Common myeloid progenitor, CD34-positive (primary cell): ENCODE data around the gene PNLIPRP1.

Experiments used
- CTCF ChIA-PET: fragments of 350-600 bp; sonication (Branson Sonifier 250); formaldehyde crosslinking; loops from one replicate; lab custom pipeline; 2021; ENCODE audit warnings: antibody characterized with exemption; lab: Charles Lee
- POLR2A ChIA-PET: fragments of 350-600 bp; sonication (Branson Sonifier 250); formaldehyde crosslinking; loops from one replicate; lab custom pipeline; 2021; ENCODE audit warnings: antibody characterized with exemption; lab: Charles Lee
- DNase-seq, 3 donors: peaks; one replicate each; pipeline versions ENCODE4 v3.0.0 to v3.0.0-alpha.2; 2013
- H3K27ac ChIP-seq, 2 experiments: 1 replicate in 1 of 2; 2 replicates in 1 of 2; pipeline ENCODE4 v1.7.0; 2013; ENCODE audit warnings: inconsistent platforms in 2 of 2, low read length in 2 of 2, mild to moderate bottlenecking in 2 of 2, low read depth in 1 of 2, moderate library complexity in 1 of 2; ENCODE audit not compliant: severe bottlenecking in 2 of 2, insufficient read depth in 1 of 2, poor library complexity in 1 of 2
- H3K27me3 ChIP-seq, 5 experiments: replicated peaks in 2 of 5; 1 replicate in 3 of 5; 2 replicates in 2 of 5; pipeline versions ENCODE4 v1.6.1 to v1.7.0; 2013; ENCODE audit warnings: low read length in 4 of 5, mild to moderate bottlenecking in 2 of 5, moderate library complexity in 2 of 5, inconsistent platforms in 1 of 5; ENCODE audit not compliant: insufficient read depth in 5 of 5, control insufficient read depth in 4 of 5
- H3K36me3 ChIP-seq, 4 experiments: 1 replicate in 2 of 4; 2 replicates in 2 of 4; pipeline versions ENCODE4 v1.6.1 to v1.7.0; 2013; ENCODE audit warnings: low read length in 3 of 4, control low read depth in 1 of 4, mild to moderate bottlenecking in 1 of 4; ENCODE audit not compliant: control insufficient read depth in 4 of 4, insufficient read depth in 4 of 4
- H3K4me1 ChIP-seq, 4 experiments: 1 replicate in 3 of 4; 2 replicates in 1 of 4; pipeline versions ENCODE4 v1.6.1 to v1.7.1; 2013; ENCODE audit warnings: low read length in 3 of 4, mild to moderate bottlenecking in 3 of 4, control low read depth in 1 of 4, inconsistent platforms in 1 of 4, moderate library complexity in 1 of 4; ENCODE audit not compliant: control insufficient read depth in 4 of 4, insufficient read depth in 4 of 4; ENCODE audit errors: control extremely low read depth in 1 of 4
- H3K4me3 ChIP-seq, 7 experiments: 1 replicate in 4 of 7; 2 replicates in 3 of 7; pipeline versions ENCODE4 v1.5.1 to v1.7.0; 2013; ENCODE audit warnings: mild to moderate bottlenecking in 7 of 7, low read length in 6 of 7, moderate library complexity in 6 of 7, inconsistent platforms in 2 of 7, low read depth in 2 of 7, control low read depth in 1 of 7; ENCODE audit not compliant: insufficient read depth in 4 of 7, control insufficient read depth in 1 of 7; ENCODE audit errors: extremely low read depth in 1 of 7
- H3K9me3 ChIP-seq, 5 experiments: 1 replicate in 4 of 5; 2 replicates in 1 of 5; pipeline versions ENCODE4 v1.6.1 to v1.7.1; 2013; ENCODE audit warnings: low read length in 4 of 5, mild to moderate bottlenecking in 2 of 5, inconsistent platforms in 1 of 5, low read depth in 1 of 5, moderate library complexity in 1 of 5; ENCODE audit not compliant: control insufficient read depth in 4 of 5, insufficient read depth in 2 of 5; ENCODE audit errors: control extremely low read depth in 1 of 5
- WGBS: methylation state at CpG from one replicate; pipeline ENCODE4 v1.1.5; 2013; ENCODE audit not compliant: insufficient coverage; 5-methylcytosine and 5-hydroxymethylcytosine counted together

Gene PNLIPRP1

DNA sequence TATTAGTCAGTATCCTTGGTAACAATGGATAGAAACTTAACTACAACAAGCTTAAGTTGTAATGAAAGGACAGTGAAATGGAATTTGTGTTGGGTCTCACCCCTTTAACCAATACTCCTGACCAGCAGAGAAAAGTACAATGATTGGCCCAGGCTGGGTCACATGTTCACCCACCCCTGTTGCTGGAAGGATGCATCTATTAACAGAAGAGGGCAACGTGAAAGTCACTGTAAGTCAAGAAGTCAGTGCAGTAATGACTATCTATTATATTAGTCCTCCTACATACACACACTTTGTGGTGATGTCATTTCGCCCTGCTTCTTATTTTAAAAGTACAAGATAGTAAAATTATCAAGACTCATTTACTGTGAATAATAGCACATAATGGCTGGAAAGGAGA, 46.2 kb downstream of the PNLIPRP1 start:
- no peak overlapping the region for H3K27ac ChIP-seq
- POLR2A ChIA-PET, result no interaction called here
- DNase-seq, result no peak

DNA sequence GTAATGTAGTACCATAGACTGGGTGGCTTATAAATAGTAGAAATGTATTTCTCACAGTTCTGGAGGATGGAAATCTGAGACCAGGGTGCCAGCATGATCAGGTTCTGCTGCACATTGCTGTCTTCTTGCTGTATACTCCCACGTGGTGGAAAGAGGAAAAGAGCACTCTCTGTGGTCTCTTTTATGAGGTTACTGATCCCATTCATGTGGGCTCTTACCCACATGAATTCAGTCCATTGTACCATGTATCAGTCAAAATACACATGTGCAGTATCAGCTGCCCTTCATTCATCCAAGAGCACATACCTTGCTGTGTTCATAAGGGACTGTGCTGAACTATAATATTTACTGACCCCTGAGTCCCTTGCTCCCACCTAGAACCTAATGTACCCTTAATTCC, 47.1 kb downstream of the PNLIPRP1 start:
- Histone ChIP-seq H3K4me1 (no peaks in the 10 kb centered on the region), H3K36me3 (no peaks in the 10 kb centered on the region), H3K9me3 (peaks cover 0 to 4% (median 0%) of the 10 kb centered on the region in 5 experiments), H3K27me3 (peaks cover 0 to 15% (median 1%) of the 10 kb centered on the region in 5 experiments), H3K27ac (no peak overlapping the region), H3K4me3 (no peak overlapping the region)
- ChIA-PET POLR2A (no interaction called here), CTCF (no interaction called here)
- no peak for DNase-seq
- WGBS, result 0% methylated on average over 1 of the region's 1 CpG

More for the DNA sequence above, 46.2 kb downstream of the PNLIPRP1 start:
- WGBS, result no CpG with 5 or more reads among the region's 2 CpGs
- Histone ChIP-seq H3K36me3 (no peaks in the 10 kb centered on the region), H3K9me3 (peaks cover 0 to 4% (median 0%) of the 10 kb centered on the region in 5 experiments), H3K27me3 (peaks cover 0 to 15% (median 1%) of the 10 kb centered on the region in 5 experiments), H3K4me3 (no peak overlapping the region), H3K4me1 (no peaks in the 10 kb centered on the region)
- CTCF ChIA-PET, result no interaction called here

DNA sequence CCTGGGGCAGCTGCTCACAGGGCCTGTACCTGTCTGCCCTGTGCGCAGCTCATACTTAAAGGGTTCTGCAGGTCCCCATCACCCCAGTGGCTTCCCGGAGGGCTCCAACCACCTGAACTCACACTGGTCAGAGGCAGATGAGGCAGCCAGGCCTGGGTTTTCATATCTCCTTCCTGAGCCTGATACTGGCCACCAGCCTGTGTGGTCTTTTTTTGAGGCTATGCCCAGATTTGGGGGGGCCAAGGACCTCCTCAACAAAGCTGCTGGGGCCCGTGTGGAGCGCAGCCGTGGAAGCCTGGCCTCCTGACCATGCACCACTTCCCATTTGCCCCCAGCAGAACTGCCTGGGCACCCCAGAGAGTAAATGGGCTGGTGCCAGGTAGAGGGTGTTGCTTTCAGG, 55.7 kb downstream of the PNLIPRP1 start:
- H3K4me1 ChIP-seq, result no peaks in the 10 kb centered on the region
- no peak overlapping the region for H3K27ac ChIP-seq
- H3K4me3 ChIP-seq, result no peak overlapping the region
- DNase-seq, result no peak
- H3K27me3 ChIP-seq, result peaks cover 0 to 3% (median 0%) of the 10 kb centered on the region in 5 experiments
- ChIA-PET CTCF (no interaction called here), POLR2A (no interaction called here)
- 100% methylated on average over 2 of the region's 5 CpGs for WGBS
- peaks cover 0 to 5% (median 0%) of the 10 kb centered on the region in 5 experiments for H3K9me3 ChIP-seq
- H3K36me3 ChIP-seq, result no peaks in the 10 kb centered on the region

DNA sequence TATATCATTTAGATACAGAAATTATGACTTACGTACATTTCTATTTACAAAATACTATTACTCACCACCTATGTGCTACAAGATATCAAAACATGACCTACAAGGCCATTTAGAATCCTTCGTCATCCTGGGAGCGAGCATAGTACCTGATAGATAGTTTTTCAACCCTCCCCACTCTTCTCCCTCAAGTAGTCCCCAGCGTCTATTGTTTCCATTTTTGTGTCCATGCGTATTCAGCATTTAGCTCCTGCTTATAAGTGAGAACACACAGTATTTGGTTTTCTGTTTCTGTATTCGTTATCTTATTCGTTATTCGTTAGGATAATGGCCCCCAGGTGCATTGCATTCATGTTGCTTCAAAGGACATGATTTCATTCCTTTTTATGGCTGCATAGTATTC, 58.1 kb downstream of the PNLIPRP1 start:
- Histone ChIP-seq H3K9me3 (peaks cover 0 to 5% (median 0%) of the 10 kb centered on the region in 5 experiments), H3K27me3 (peaks cover 0 to 3% (median 0%) of the 10 kb centered on the region in 5 experiments), H3K36me3 (no peaks in the 10 kb centered on the region), H3K4me1 (no peaks in the 10 kb centered on the region), H3K27ac (no peak overlapping the region), H3K4me3 (no peak overlapping the region)
- WGBS, result 81% methylated on average over 4 of the region's 8 CpGs
- ChIA-PET CTCF (no interaction called here), POLR2A (no interaction called here)
- no peak for DNase-seq

DNA sequence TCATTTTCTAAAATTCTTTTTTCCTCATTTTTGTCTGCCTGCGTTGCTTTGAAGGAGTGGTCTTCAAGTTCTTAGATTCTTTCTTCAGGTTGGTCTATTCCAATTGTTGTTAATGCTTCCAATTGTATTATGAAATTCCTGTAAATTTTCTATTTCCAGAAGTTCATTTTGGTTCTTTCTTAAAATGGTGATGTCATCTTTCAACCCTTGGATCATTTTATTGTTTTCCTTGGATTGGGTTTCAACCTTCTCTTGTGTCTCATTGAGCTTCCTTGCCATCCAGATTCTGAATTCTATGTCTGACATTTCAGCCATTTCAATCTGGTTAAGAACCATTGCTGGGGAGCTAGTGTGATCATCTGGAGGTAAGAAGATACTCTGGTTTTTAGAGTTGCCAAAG, 63.1 kb downstream of the PNLIPRP1 start:
- ChIA-PET POLR2A (no interaction called here), CTCF (interaction anchor here (0.6 kb wide), 1 partner anchor 129 kb away, joined by 3 read pairs; no protein-coding TSS in a partner anchor)
- no peak for DNase-seq
- Histone ChIP-seq H3K36me3 (no peaks in the 10 kb centered on the region), H3K9me3 (peaks cover 0 to 5% (median 0%) of the 10 kb centered on the region in 5 experiments), H3K27ac (no peak overlapping the region), H3K4me1 (no peaks in the 10 kb centered on the region), H3K4me3 (no peak overlapping the region), H3K27me3 (peaks cover 0 to 6% (median 0%) of the 10 kb centered on the region in 5 experiments)
- WGBS, result no CpG with 5 or more reads among the region's 1 CpG

DNA sequence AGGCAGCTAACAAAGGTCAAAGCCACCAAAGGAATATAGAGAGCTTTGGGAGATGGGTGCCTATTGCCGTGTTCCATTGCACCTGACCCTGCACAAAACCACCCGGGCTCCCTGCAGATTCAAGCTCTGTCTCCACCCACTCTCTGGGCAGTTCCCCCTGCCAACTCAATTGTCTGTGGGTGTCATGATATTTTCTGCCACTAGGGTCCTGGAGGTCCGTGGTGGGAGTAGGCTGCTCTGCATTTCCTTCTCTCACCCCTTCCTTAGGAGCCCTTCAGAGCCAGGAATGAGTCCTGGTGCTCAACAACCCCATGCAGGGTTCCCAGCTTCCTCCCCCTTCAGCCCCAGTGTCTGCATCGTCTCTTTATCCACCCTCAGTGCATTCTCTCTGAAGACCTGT, 64.1 kb downstream of the PNLIPRP1 start:
- H3K4me3 ChIP-seq, result no peak overlapping the region
- H3K27ac ChIP-seq, result no peak overlapping the region
- peaks cover 0 to 6% (median 0%) of the 10 kb centered on the region in 5 experiments for H3K27me3 ChIP-seq
- CTCF ChIA-PET, result no interaction called here
- peaks cover 0 to 5% (median 0%) of the 10 kb centered on the region in 5 experiments for H3K9me3 ChIP-seq
- peak; percentile 3 to 16 (median 6) for DNase-seq
- WGBS, result 100% methylated on average over 1 of the region's 4 CpGs
- H3K36me3 ChIP-seq, result no peaks in the 10 kb centered on the region
- H3K4me1 ChIP-seq, result no peaks in the 10 kb centered on the region
- POLR2A ChIA-PET, result no interaction called here

DNA sequence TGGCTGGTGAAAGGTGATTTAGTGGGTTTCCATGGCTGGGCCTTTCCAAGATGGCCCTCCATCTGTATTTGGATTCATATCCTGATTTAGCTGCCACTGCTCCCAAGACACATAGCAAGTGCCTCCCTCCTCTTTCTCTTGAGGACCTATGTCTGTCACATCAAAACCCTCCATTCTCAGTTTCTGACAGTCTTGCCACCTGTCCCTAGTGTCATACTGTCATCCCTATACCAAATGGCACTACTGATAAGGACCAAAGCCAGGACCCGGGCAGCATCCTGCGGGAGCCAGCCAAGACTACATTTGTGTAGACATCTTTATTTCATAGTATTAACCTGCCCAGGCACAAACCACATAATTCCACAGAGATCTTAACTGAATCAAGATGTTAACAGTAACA, 64.8 kb downstream of the PNLIPRP1 start:
- ChIA-PET POLR2A (no interaction called here), CTCF (no interaction called here)
- no CpG with 5 or more reads among the region's 2 CpGs for WGBS

More for the DNA sequence above, 64.8 kb downstream of the PNLIPRP1 start:
- DNase-seq, result no peak
- H3K9me3 ChIP-seq, result peaks cover 0 to 5% (median 0%) of the 10 kb centered on the region in 5 experiments
- no peaks in the 10 kb centered on the region for H3K4me1 ChIP-seq
- H3K27ac ChIP-seq, result no peak overlapping the region
- peaks cover 0 to 6% (median 0%) of the 10 kb centered on the region in 5 experiments for H3K27me3 ChIP-seq
- H3K4me3 ChIP-seq, result no peak overlapping the region
- H3K36me3 ChIP-seq, result no peaks in the 10 kb centered on the region
